Measurements from ENCODE around the gene KASH5. TPM values are rescaled to one million over a fixed set of nuclear protein-coding genes. Genes with fewer than 3 reads are reported as not detected.

The KASH5 gene
- total RNA-seq, 1 experiment from 2014 or later: 1.00 TPM

- DNase-seq: peak; percentile 61 to 70
- TF ChIP-seq CTCF (IDR thresholded peaks at IDR 0.05; ENCODE audit: insufficient read depth in 1 of 2, low read depth in 1 of 2, low read length in 1 of 2, severe bottlenecking in 1 of 2, unreplicated experiment in 1 of 2): no peak
- CTCF ChIA-PET: interaction anchor here (0.6 to 0.7 kb wide), 3 partner anchors 18 to 105 kb away, joined by 3 to 4 read pairs (median 3); no protein-coding TSS in a partner anchor
- no peaks in the 10 kb centered on the region for H3K9me3 ChIP-seq
- H3K36me3 ChIP-seq (ENCODE audit: control insufficient read depth, insufficient read depth, low read length): no peaks in the 10 kb centered on the region
- BruUV-seq (replicated peaks): no TSS peak
- H3K27me3 ChIP-seq (replicated peaks; ENCODE audit: control insufficient read depth, insufficient read depth, low read length): no peaks in the 10 kb centered on the region; the same call in 1 of the 2 replicates
- no peak overlapping the region for H3K27ac Mint-ChIP-seq (ENCODE audit: unreplicated experiment)
- intact Hi-C loops (cut with micrococcal nuclease; ENCODE audit: unreplicated experiment): no loop called here
- peaks cover 8% of the 10 kb centered on the region; the same call in 1 of the 2 replicates for H3K4me1 ChIP-seq
- H3K4me3 Mint-ChIP-seq (ENCODE audit: unreplicated experiment): no peak overlapping the region
- POLR2A ChIA-PET: interaction anchor here (1.2 kb wide), 1 partner anchor 92 kb away, joined by 9 read pairs; the partner anchor contains the start of gene ALDH16A1
- H3K36me3 Mint-ChIP-seq (ENCODE audit: insufficient read depth, unreplicated experiment): no peaks in the 10 kb centered on the region
- H3K9me3 Mint-ChIP-seq (ENCODE audit: unreplicated experiment): no peaks in the 10 kb centered on the region
- peaks cover 11% of the 10 kb centered on the region for H3K4me1 Mint-ChIP-seq (ENCODE audit: low read depth, unreplicated experiment)
- H3K27me3 Mint-ChIP-seq (ENCODE audit: insufficient read depth, unreplicated experiment): no peaks in the 10 kb centered on the region
- peak overlapping the region; percentile 64 for H3K4me3 ChIP-seq (ENCODE audit: low read depth, low read length)
Measured at GRCh38 chr19:49361438-49362047, 26.5 kb upstream of the KASH5 start.

DNA sequence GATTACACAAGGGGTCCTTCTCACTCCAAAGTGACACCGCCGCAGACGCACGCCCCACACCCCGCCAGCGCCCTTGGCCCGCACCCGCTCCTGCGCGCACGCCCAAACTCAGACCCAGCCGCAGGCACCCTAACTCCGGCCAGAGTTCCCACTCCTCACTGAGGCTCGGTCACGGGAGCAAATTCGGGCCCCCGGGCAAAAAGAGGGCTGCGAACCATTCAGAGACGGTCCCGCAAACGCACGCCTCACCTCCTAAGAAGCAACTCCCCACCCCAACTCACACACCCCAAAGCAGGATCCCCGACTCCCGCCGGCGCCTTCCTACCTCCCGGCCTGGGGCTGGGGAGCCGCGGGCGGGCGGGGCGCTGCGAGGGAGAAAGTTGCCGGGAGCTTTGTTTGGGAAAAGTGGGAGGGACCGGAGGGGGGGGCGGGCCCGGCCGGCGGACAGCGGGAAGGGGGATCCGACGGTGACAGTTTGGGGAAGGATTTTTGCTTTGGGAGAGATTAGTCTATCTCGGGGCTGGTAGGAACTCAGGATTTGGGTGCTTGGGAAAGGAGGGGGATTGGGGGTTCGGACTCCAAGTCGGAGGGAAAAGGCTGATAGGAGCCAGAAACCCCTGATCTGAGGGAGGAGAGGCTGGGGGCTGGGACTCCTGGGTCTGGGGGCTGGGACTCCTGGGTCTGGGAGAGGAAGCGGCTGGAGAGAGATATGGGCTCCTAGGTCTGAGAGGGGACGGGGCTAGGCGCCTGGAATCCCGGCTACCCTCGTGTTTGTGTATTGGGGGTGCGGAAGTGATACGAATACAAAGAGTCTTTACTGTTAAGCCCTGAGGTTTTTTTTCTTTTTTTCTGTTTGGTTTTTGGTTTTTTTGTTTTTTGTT lies 25.8 kb upstream of the KASH5 start, which contains the start of gene TEAD2:
Gene TEAD2, minus strand, starts transcription at position 369 of the 881 bp plus-strand sequence. CDS start 2,341 bp downstream, outside the sequence.
- DNase-seq: peak; percentile 58 to 59
- POLR2A ChIA-PET: interaction anchor here (1.2 kb wide), 1 partner anchor 91 kb away, joined by 9 read pairs; the partner anchor contains the start of gene ALDH16A1
- peaks cover 11% of the 10 kb centered on the region for H3K4me1 Mint-ChIP-seq (ENCODE audit: low read depth, unreplicated experiment)
- TF ChIP-seq CTCF (IDR thresholded peaks at IDR 0.05; ENCODE audit: insufficient read depth in 1 of 2, low read depth in 1 of 2, low read length in 1 of 2, severe bottlenecking in 1 of 2, unreplicated experiment in 1 of 2): no peak
- Histone ChIP-seq H3K27me3 (replicated peaks; ENCODE audit: control insufficient read depth, insufficient read depth, low read length) (no peaks in the 10 kb centered on the region; the same call in 1 of the 2 replicates), H3K4me1 (peaks cover 8% of the 10 kb centered on the region; the same call in 1 of the 2 replicates), H3K36me3 (ENCODE audit: control insufficient read depth, insufficient read depth, low read length) (no peaks in the 10 kb centered on the region), H3K4me3 (ENCODE audit: low read depth, low read length) (peak within 1 kb of the TSS; percentile 64), H3K9me3 (no peaks in the 10 kb centered on the region)
- no peak within 1 kb of the TSS for H3K27ac Mint-ChIP-seq (ENCODE audit: unreplicated experiment)
- intact Hi-C loops (cut with micrococcal nuclease; ENCODE audit: unreplicated experiment): no loop called here
- H3K36me3 Mint-ChIP-seq (ENCODE audit: insufficient read depth, unreplicated experiment): no peaks in the 10 kb centered on the region
- no peaks in the 10 kb centered on the region for H3K9me3 Mint-ChIP-seq (ENCODE audit: unreplicated experiment)
- CTCF ChIA-PET: interaction anchor here (0.6 to 0.7 kb wide), 3 partner anchors 18 to 106 kb away, joined by 3 to 4 read pairs (median 3); no protein-coding TSS in a partner anchor
- no TSS peak for BruUV-seq (replicated peaks)
- no peaks in the 10 kb centered on the region for H3K27me3 Mint-ChIP-seq (ENCODE audit: insufficient read depth, unreplicated experiment)
- no peak within 1 kb of the TSS for H3K4me3 Mint-ChIP-seq (ENCODE audit: unreplicated experiment)

DNA sequence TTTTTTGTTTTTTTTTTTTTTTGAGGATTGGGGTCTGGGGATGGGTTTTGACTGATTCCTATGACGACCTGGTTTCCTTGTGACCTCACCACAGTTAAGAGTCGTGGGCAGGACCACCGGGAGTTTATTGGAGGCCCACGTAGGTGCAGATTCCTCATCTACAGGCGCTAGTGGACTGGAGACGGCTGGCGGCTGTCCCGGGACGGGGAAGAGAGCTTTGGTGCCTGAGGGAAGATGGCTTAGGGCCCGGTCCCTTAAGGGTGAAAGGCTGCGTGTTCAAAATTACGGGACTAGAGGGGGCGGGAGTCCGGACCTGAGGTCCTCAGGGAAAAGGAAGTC lies 25.2 kb upstream of the KASH5 start:
- Mint-ChIP-seq H3K27me3 (ENCODE audit: insufficient read depth, unreplicated experiment) (no peaks in the 10 kb centered on the region), H3K9me3 (ENCODE audit: unreplicated experiment) (no peaks in the 10 kb centered on the region), H3K27ac (ENCODE audit: unreplicated experiment) (no peak overlapping the region), H3K4me3 (ENCODE audit: unreplicated experiment) (no peak overlapping the region), H3K4me1 (ENCODE audit: low read depth, unreplicated experiment) (peaks cover 11% of the 10 kb centered on the region), H3K36me3 (ENCODE audit: insufficient read depth, unreplicated experiment) (no peaks in the 10 kb centered on the region)
- no peaks in the 10 kb centered on the region for H3K36me3 ChIP-seq (ENCODE audit: control insufficient read depth, insufficient read depth, low read length)
- peak in 1 of 2 experiments; percentile 24 for DNase-seq
- POLR2A ChIA-PET: interaction anchor here (1.2 kb wide), 1 partner anchor 90 kb away, joined by 9 read pairs; the partner anchor contains the start of gene ALDH16A1
- intact Hi-C loops (cut with micrococcal nuclease; ENCODE audit: unreplicated experiment): loop anchor here (1.0 kb wide), 2 partner anchors 24 to 80 kb away; no protein-coding TSS in a partner anchor
- peaks cover 8% of the 10 kb centered on the region; the same call in 1 of the 2 replicates for H3K4me1 ChIP-seq
- CTCF ChIA-PET: interaction anchor here (0.6 kb wide), 1 partner anchor 31 kb away, joined by 3 read pairs; no protein-coding TSS in a partner anchor
- no peak for TF ChIP-seq CTCF (IDR thresholded peaks at IDR 0.05; ENCODE audit: insufficient read depth in 1 of 2, low read depth in 1 of 2, low read length in 1 of 2, severe bottlenecking in 1 of 2, unreplicated experiment in 1 of 2)
- no peaks in the 10 kb centered on the region for H3K9me3 ChIP-seq
- BruUV-seq (replicated peaks): no TSS peak
- peak overlapping the region; percentile 64 for H3K4me3 ChIP-seq (ENCODE audit: low read depth, low read length)
- H3K27me3 ChIP-seq (replicated peaks; ENCODE audit: control insufficient read depth, insufficient read depth, low read length): no peaks in the 10 kb centered on the region; the same call in 1 of the 2 replicates
